Stimulated activated memory B cell treated with anti-CD40 and anti-IgM and Interleukin-4, amounts not matched to agents 10 μg/mL and 1 μg/mL and 100 μg/mL, for 72 hours (primary cell): Measurements from ENCODE around the gene UNC45A.
A peak's percentile ranks its signal among the peaks of the same experiment; 100 is the strongest.

Experiments
- ATAC-seq: fragments of 150-1000 bp; cut with Tn5 transposase; 2 replicates; pipeline ENCODE4 v1.10.0; 2021
- H3K27ac Mint-ChIP-seq: one replicate; pipeline ENCODE4 v1.8.0; 2022; ENCODE audit warnings: mild to moderate bottlenecking, mixed read lengths
- H3K27me3 Mint-ChIP-seq: one replicate; pipeline ENCODE4 v1.8.0; 2022; ENCODE audit warnings: mixed read lengths
- H3K36me3 Mint-ChIP-seq: one replicate; pipeline ENCODE4 v1.8.0; 2022; ENCODE audit warnings: mixed read lengths
- H3K4me1 Mint-ChIP-seq: one replicate; pipeline ENCODE4 v1.8.0; 2022; ENCODE audit warnings: mixed read lengths
- H3K4me3 Mint-ChIP-seq: one replicate; pipeline ENCODE4 v1.8.0; 2022; ENCODE audit warnings: mild to moderate bottlenecking, moderate library complexity, mixed read lengths
- H3K9me3 Mint-ChIP-seq: one replicate; pipeline ENCODE4 v1.8.0; 2022; ENCODE audit warnings: mixed read lengths

The UNC45A gene

DNA sequence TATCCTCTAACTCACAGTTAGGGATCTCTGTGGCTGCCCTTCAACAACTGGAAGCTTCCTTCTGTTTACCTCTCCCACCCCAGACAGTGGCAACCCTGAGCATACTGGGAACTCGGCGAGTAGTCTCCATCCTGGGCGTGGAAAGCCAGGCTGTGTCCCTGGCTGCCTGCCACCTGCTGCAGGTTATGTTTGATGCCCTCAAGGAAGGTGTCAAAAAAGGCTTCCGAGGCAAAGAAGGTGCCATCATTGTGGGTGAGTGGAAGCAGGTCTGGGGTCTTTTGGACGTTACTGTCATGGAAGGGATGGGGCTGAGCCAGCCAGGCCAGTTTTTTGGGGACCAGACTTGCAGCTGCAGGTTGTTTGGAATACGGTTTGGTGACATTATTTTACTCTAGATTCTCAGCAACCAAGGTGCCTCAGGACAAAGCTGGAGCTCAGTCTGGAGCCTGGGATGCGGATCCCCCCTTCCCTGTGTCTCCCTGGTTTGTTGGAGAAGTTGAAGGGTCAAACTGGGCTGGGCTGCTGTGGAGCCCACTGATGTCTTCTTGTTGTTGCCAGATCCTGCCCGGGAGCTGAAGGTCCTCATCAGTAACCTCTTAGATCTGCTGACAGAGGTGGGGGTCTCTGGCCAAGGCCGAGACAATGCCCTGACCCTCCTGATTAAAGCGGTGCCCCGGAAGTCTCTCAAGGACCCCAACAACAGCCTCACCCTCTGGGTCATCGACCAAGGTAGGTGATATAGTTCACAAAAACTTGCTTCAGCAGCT lies 7.5 kb downstream of the UNC45A start:
- no peak overlapping the region for H3K4me3 Mint-ChIP-seq
- no peaks in the 10 kb centered on the region for H3K27me3 Mint-ChIP-seq
- no peaks in the 10 kb centered on the region for H3K4me1 Mint-ChIP-seq
- no peak overlapping the region for H3K27ac Mint-ChIP-seq
- H3K9me3 Mint-ChIP-seq = no peaks in the 10 kb centered on the region
- peaks cover 63% of the 10 kb centered on the region for H3K36me3 Mint-ChIP-seq
- no peak for ATAC-seq

DNA sequence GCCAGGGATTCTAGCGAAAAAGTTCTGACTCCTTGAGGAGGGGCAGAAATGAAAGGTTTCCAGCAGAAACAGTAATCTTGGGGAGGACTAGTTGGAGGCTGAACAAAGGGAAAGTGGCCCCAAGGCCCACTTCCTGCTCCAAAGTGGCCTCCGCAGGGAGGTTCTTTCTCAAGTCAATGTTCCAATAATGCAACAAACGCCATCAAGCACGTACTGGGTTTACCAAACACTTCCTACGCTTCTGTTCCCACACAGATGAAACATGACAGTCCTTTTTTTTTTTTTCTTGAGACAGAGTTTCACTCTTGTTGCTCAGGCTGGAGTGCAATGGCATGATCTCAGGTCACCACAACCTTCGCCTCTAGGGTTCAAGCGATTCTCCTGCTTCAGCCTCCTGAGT lies 10.0 kb downstream of the UNC45A start:
- Mint-ChIP-seq H3K4me1 (no peaks in the 10 kb centered on the region), H3K9me3 (no peaks in the 10 kb centered on the region), H3K4me3 (no peak overlapping the region), H3K27ac (no peak overlapping the region), H3K36me3 (peaks cover 78% of the 10 kb centered on the region), H3K27me3 (no peaks in the 10 kb centered on the region)
- ATAC-seq = no peak

DNA sequence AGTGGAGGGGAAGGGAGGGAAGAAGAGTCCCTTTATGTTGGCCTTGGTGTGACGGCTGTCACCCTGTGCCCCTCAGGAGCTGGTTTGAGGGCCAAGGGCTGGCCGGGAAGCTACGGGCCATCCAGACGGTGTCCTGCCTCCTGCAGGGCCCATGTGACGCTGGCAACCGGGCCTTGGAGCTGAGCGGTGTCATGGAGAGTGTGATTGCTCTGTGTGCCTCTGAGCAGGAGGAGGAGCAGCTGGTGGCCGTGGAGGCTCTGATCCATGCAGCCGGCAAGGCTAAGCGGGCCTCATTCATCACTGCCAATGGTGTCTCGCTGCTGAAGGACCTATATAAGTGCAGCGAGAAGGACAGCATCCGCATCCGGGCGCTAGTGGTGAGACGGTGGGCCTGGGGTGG lies 11.5 kb downstream of the UNC45A start:
- Mint-ChIP-seq H3K4me1 (no peaks in the 10 kb centered on the region), H3K27ac (no peak overlapping the region), H3K27me3 (no peaks in the 10 kb centered on the region), H3K36me3 (peaks cover 69% of the 10 kb centered on the region), H3K9me3 (no peaks in the 10 kb centered on the region), H3K4me3 (no peak overlapping the region)
- ATAC-seq = no peak

DNA sequence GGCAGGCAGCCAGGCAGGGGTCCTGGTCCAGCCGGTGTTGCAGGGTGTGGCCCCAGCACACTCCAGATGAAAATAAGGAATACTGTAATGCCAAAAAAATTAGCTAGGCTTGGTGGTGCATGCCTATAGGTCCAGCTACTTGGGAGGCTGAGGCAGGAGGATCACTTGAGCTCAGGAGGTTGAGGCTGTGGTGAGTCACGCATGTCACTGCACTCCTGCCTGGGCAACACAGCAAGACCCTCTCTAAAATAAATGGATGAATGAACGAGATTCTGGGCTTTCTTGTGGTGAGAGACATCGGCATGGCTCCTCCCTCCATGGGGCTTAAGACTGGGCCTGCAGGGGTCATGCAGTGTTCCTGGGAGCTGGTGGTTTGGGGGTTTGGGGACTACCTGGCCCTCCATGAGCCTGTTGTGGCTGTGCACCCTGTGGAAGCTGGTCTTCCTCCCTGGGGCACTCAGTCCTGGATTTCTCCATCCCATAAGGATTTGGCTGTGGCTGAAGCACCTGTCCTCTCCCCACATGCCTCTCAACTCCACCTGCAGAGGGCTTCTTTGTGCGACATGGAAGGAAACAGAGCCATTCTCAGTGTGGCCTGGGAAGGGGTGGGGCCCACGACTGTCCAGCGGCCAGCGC lies 12.0 kb downstream of the UNC45A start:
- no peak for ATAC-seq
- H3K27ac Mint-ChIP-seq = no peak overlapping the region

DNA sequence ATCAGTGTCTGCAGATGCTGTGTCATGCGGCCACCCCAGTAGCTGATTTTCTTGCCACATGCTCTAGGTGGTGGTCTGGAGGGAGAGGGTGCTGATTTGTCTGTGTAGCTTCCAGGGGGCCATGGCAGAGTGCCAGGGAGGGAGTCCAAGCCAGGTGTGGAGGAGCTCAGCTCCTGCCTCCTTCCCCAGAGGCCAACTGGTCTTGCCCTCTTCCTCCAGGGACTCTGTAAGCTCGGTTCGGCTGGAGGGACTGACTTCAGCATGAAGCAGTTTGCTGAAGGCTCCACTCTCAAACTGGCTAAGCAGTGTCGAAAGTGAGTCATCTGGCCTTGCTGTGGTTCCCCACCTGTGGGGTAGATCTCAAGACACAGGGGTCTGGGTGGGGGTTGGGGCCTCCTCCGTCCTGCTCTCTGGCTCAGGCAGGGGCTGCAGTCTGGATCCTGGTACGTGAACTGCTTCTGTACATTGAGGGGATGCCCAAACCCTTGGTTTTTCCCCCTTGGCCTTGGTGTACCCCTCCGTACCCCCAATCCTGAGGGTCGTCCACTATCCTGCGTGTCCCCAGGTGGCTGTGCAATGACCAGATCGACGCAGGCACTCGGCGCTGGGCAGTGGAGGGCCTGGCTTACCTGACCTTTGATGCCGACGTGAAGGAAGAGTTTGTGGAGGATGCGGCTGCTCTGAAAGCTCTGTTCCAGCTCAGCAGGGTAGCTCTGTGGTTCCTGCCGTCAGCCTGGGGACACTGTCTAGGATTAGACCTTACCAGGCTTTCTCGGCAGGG lies 12.7 kb downstream of the UNC45A start:
- H3K4me3 Mint-ChIP-seq = no peak overlapping the region
- H3K36me3 Mint-ChIP-seq = peaks cover 70% of the 10 kb centered on the region
- no peak overlapping the region for H3K27ac Mint-ChIP-seq
- no peaks in the 10 kb centered on the region for H3K9me3 Mint-ChIP-seq
- no peak for ATAC-seq
- H3K4me1 Mint-ChIP-seq = no peaks in the 10 kb centered on the region
- no peaks in the 10 kb centered on the region for H3K27me3 Mint-ChIP-seq

More for the DNA sequence above, 12.0 kb downstream of the UNC45A start:
- H3K4me1 Mint-ChIP-seq = no peaks in the 10 kb centered on the region
- no peaks in the 10 kb centered on the region for H3K9me3 Mint-ChIP-seq
- peaks cover 72% of the 10 kb centered on the region for H3K36me3 Mint-ChIP-seq
- H3K4me3 Mint-ChIP-seq = no peak overlapping the region
- H3K27me3 Mint-ChIP-seq = no peaks in the 10 kb centered on the region

DNA sequence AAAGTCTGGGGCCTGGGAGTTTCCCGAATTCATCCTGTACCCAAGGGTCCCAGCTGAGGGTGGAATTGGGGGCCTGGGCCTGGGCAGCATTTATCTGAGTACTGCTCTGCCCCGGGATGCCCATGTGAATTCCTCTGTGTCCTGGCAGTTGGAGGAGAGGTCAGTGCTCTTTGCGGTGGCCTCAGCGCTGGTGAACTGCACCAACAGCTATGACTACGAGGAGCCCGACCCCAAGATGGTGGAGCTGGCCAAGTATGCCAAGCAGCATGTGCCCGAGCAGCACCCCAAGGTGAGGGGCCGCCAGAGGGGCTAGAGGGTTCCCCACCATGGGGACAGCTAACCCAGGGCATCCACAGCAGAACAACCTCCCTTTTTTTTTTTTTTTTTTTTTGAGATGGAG lies 13.4 kb downstream of the UNC45A start:
- no peak for ATAC-seq
- no peaks in the 10 kb centered on the region for H3K27me3 Mint-ChIP-seq

DNA sequence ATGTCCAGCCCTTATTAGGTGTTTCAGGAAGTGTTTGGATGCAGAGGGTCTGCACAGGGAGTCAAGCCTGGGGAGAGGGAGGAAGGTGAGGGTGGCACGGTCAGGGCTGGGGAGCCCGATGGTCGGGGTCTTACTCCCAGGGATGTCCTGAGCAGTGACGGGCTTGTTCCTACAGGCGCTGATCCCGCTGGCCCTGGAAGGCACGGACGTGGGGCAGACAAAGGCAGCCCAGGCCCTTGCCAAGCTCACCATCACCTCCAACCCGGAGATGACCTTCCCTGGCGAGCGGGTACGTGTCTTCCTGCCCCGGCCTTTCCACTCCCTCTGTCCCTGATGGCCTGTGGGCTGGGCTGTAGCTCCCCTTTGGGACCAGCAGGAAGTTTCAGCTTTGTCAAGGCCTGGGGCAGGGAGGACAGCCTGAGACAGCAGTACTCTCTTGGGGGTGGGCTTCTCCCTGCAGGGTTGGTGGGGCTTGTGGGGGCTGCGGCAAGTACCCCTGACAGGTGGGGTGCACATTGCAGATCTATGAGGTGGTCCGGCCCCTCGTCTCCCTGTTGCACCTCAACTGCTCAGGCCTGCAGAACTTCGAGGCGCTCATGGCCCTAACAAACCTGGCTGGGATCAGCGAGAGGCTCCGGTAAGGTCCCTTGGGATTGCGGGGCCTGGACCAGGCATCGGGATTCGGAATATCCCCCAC lies 15.0 kb downstream of the UNC45A start:
- Mint-ChIP-seq H3K9me3 (no peaks in the 10 kb centered on the region), H3K27me3 (no peaks in the 10 kb centered on the region), H3K4me3 (no peak overlapping the region), H3K36me3 (peaks cover 68% of the 10 kb centered on the region), H3K4me1 (peaks cover 10% of the 10 kb centered on the region), H3K27ac (no peak overlapping the region)
- ATAC-seq = no peak

More for the DNA sequence above, 13.4 kb downstream of the UNC45A start:
- no peaks in the 10 kb centered on the region for H3K9me3 Mint-ChIP-seq
- no peak overlapping the region for H3K27ac Mint-ChIP-seq
- H3K4me3 Mint-ChIP-seq = no peak overlapping the region
- H3K4me1 Mint-ChIP-seq = no peaks in the 10 kb centered on the region
- peaks cover 73% of the 10 kb centered on the region for H3K36me3 Mint-ChIP-seq

DNA sequence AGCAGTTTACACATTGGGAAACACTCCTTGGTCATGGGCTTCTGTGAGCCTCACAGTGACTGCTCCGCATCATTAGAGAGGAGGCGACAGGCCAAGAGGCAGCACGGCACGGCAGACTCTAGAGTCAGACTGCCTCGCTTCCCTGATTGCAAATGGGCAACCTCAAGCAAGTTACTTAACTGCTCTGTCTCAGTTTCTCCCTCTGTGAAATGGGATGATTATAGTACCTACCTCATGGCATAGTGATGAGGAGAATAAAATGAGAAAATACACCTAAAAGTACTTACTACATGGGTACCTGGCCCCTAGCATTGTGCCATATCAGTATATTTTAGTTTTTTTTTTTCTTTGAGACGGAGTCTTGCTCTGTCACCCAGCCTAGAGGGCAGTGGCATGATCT lies 15.6 kb downstream of the UNC45A start:
- H3K4me1 Mint-ChIP-seq = peaks cover 13% of the 10 kb centered on the region
- no peaks in the 10 kb centered on the region for H3K27me3 Mint-ChIP-seq
- peaks cover 68% of the 10 kb centered on the region for H3K36me3 Mint-ChIP-seq
- no peak overlapping the region for H3K4me3 Mint-ChIP-seq
- no peak for ATAC-seq
- H3K27ac Mint-ChIP-seq = no peak overlapping the region
- H3K9me3 Mint-ChIP-seq = no peaks in the 10 kb centered on the region

DNA sequence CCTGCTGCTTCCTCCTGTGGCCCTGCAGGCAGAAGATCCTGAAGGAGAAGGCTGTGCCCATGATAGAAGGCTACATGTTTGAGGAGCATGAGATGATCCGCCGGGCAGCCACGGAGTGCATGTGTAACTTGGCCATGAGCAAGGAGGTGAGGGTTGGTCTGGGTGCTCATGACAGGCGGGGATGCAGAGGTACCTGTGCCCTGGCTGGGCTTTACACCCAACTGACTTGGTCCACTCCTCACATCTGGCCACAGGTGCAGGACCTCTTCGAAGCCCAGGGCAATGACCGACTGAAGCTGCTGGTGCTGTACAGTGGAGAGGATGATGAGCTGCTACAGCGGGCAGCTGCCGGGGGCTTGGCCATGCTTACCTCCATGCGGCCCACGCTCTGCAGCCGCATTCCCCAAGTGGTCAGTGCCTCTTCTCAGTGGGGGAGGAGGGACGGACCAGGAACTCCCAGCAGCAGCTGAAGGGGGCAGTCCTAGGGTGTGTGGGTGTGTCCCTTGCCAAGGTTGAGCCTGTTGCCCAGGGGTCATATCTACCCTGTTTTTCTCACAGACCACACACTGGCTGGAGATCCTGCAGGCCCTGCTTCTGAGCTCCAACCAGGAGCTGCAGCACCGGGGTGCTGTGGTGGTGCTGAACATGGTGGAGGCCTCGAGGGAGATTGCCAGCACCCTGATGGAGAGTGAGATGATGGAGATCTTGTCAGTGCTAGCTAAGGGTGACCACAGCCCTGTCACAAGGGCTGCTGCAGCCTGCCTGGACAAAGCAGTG lies 18.0 kb downstream of the UNC45A start:
- Mint-ChIP-seq H3K9me3 (no peaks in the 10 kb centered on the region), H3K4me3 (no peak overlapping the region), H3K27me3 (no peaks in the 10 kb centered on the region), H3K27ac (no peak overlapping the region), H3K36me3 (peaks cover 46% of the 10 kb centered on the region), H3K4me1 (peaks cover 25% of the 10 kb centered on the region)
- ATAC-seq = no peak

DNA sequence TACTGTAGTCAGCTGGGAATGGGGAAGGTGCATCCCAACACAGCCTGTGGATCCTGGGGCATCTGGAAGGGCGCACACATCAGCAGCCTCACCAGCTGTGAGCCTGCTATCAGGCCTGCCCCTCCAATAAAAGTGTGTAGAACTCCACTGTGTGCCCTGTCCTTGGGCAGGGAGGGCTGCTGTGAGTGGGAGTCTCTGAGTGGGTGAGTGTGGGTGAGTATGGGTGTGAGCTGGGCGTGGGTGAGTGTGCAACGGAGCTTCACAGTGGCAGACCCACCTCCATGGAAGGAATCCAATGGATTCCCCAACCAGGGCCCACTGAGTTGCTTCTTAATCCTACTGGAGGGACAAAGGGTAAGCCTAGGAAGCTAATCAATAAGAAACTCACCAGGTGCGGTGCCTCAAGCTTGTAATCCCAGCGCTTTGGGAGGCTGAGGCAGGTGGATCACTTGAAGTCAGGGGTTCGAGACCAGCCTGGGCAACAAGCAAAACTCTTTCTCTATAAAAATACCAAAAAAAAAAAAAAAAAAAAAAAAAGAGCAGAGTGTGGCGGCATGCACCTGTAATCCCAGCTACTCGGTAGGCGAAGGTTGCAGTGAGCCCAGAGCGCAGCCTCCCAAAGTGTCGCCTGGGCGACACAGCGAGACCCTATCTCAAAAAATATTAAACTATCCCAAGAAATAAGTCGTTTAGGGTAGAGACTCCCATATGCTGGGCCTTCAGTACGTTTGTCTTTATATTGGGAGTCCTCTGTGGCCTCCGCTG lies 19.0 kb downstream of the UNC45A start:
- Mint-ChIP-seq H3K27ac (peak overlapping the region; percentile 97), H3K27me3 (no peaks in the 10 kb centered on the region), H3K9me3 (no peaks in the 10 kb centered on the region), H3K4me1 (peaks cover 25% of the 10 kb centered on the region), H3K36me3 (peaks cover 36% of the 10 kb centered on the region), H3K4me3 (peak overlapping the region; percentile 89)
- no peak for ATAC-seq

DNA sequence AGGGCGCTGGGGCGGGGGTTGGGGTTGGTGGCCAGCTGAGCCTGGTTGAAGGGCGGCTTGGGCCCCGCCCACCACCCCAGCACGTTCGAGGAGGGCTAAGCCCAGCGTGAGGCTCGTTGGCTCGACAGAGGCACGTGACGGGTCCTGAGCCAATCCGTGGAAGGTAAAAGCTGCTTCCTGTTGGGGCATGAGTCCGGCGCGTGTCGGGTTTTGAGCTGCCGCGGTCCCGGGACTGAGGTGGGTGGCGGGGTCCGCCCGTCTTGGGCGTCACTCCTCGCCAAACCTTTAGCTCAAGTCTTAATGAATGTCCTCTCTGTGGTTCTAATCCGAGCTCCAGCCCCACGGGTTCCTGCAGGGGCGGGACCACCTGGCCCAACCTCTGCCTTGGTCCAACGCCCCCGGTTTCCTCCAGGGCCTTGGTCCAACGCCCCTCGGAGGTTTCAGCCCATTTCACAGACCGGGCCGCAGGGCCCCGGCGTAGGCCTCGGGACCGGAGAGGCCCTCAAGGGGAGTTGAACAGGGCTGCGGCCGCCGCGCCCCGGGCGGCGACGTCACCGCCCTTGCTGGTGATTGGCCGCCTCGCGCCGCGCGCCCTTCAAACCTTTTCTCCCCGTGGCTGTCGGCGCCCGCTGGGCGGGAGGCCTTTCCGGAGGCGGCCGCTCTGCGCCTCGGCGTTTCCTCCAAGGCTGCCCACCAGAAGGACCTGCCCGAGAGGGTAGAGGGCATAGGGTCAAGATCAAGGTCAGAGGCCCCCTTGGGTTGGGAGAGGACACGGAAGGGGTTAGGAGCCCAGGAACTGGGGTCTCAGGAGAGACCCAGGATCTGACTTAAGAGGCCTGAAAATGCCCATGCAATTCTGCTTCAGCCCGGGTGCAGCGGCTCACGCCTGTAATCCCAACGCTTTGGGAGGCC lies 19.9 kb downstream of the UNC45A start, which contains the start of gene RCCD1:
TSS of gene RCCD1 (plus strand) at position 173 of the 912 bp plus-strand sequence. CDS start 1,851 bp downstream, outside the sequence.
- Mint-ChIP-seq H3K9me3 (no peaks in the 10 kb centered on the region), H3K27ac (peak within 1 kb of the TSS; percentile 97), H3K4me1 (peaks cover 25% of the 10 kb centered on the region), H3K27me3 (no peaks in the 10 kb centered on the region), H3K4me3 (peak within 1 kb of the TSS; percentile 89), H3K36me3 (peaks cover 34% of the 10 kb centered on the region)
- ATAC-seq = peak; percentile 97

DNA sequence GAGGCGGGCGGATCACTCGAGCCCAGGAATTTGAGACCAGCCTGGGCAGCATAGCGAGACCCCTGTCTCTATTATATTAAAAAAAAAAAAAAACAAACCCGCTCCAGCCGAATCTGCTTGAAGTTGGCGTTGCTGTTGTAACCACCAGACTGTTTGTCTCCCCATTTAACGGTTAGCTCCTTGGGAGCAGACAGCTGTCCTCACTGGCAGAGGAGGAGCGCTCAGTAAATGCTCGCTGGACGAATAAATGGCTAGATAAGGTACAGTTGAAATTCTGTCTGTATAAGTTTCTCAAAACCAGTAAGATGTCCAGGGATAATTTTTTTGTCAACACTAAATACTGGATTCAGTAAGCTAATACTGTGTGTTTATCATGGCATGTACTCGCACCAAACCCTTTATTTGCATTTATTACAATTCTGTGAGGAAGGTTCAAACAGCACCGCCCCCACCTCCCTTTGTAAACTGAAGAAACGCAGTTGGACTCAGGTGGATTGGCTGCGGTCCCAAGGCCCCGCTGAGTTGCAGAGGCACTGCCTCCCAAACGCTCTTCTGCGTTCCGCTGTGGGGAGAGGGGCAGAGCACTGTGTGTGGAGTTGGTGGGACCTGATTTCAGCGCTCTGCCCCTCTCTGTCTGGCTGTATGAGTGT lies 20.7 kb downstream of the UNC45A start:
- Mint-ChIP-seq H3K4me1 (peaks cover 25% of the 10 kb centered on the region), H3K27me3 (no peaks in the 10 kb centered on the region), H3K36me3 (peaks cover 37% of the 10 kb centered on the region), H3K9me3 (no peaks in the 10 kb centered on the region), H3K27ac (peak overlapping the region; percentile 97), H3K4me3 (peak overlapping the region; percentile 89)
- no peak for ATAC-seq
